Type B pancreatic cell (in vitro differentiated cells): ENCODE results near the gene ADAMTS17. TPM values are rescaled to one million over a fixed set of nuclear protein-coding genes. Genes with fewer than 3 reads are reported as not detected.

Experiments
- DNase-seq: peaks from one replicate; pipeline ENCODE4 v3.0.0; 2021; ENCODE audit warnings: mixed read lengths; ENCODE audit not compliant: unreplicated experiment; ENCODE audit errors: extremely low spot score
- H3K27ac Mint-ChIP-seq: 2 replicates; pipeline ENCODE4 v1.8.0; 2021; ENCODE audit warnings: mild to moderate bottlenecking, mixed read lengths
- H3K27me3 Mint-ChIP-seq: 2 replicates; pipeline ENCODE4 v1.8.0; 2021; ENCODE audit warnings: mixed read lengths
- H3K36me3 Mint-ChIP-seq: 2 replicates; pipeline ENCODE4 v1.8.0; 2021; ENCODE audit warnings: mixed read lengths
- H3K4me1 Mint-ChIP-seq: one replicate; pipeline ENCODE4 v1.8.0; 2021; ENCODE audit warnings: mixed read lengths; ENCODE audit not compliant: unreplicated experiment
- H3K4me3 Mint-ChIP-seq: 2 replicates; pipeline ENCODE4 v1.8.0; 2021; ENCODE audit warnings: mild to moderate bottlenecking, mixed read lengths
- H3K9me3 Mint-ChIP-seq: 2 replicates; pipeline ENCODE4 v1.8.0; 2021; ENCODE audit warnings: mixed read lengths
- total RNA-seq: library from RNA; stranded (reverse); gene quantifications from 2 replicates; pipeline ENCODE4 v1.2.1, GENCODE V29; 2021; ENCODE audit warnings: low replicate concordance
- TF ChIP-seq, protein P1 (sequence below): fragments of 200-600 bp; sonication (generic); conservative IDR thresholded peaks from 2 replicates; pipeline ENCODE4 v1.5.0; 2021; ENCODE audit warnings: antibody characterized with exemption, mild to moderate bottlenecking

The ADAMTS17 gene
- total RNA-seq, 1 donor from 2014 or later = 18.3 TPM

DNA sequence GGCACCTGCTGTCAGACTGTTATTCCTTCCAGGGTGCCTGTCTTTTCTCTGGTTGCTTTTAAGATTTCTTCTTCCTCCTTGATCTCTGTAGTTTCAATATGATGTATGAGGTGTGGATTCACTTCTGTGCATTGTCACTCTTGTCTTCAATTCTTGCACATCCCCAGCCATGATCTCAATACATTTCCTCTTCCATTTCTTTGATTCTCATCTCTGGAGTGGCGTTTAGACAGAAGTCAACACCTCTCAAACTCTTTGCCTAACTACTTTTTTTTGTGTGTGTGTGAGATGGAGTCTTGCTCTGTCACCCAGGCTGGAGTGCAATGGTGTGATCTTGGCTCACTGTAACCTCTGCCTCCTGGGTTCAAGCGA, 384.1 kb downstream of the ADAMTS17 start:
- no peaks in the 10 kb centered on the region for H3K36me3 Mint-ChIP-seq
- peaks cover 14% of the 10 kb centered on the region for H3K27me3 Mint-ChIP-seq
- H3K9me3 Mint-ChIP-seq = no peaks in the 10 kb centered on the region
- H3K27ac Mint-ChIP-seq = no peak overlapping the region
- no peak for DNase-seq
- no peak overlapping the region for H3K4me3 Mint-ChIP-seq
- TF ChIP-seq, protein P1, sequence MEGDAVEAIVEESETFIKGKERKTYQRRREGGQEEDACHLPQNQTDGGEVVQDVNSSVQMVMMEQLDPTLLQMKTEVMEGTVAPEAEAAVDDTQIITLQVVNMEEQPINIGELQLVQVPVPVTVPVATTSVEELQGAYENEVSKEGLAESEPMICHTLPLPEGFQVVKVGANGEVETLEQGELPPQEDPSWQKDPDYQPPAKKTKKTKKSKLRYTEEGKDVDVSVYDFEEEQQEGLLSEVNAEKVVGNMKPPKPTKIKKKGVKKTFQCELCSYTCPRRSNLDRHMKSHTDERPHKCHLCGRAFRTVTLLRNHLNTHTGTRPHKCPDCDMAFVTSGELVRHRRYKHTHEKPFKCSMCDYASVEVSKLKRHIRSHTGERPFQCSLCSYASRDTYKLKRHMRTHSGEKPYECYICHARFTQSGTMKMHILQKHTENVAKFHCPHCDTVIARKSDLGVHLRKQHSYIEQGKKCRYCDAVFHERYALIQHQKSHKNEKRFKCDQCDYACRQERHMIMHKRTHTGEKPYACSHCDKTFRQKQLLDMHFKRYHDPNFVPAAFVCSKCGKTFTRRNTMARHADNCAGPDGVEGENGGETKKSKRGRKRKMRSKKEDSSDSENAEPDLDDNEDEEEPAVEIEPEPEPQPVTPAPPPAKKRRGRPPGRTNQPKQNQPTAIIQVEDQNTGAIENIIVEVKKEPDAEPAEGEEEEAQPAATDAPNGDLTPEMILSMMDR = no peak
- H3K4me1 Mint-ChIP-seq = peaks cover 3% of the 10 kb centered on the region

DNA sequence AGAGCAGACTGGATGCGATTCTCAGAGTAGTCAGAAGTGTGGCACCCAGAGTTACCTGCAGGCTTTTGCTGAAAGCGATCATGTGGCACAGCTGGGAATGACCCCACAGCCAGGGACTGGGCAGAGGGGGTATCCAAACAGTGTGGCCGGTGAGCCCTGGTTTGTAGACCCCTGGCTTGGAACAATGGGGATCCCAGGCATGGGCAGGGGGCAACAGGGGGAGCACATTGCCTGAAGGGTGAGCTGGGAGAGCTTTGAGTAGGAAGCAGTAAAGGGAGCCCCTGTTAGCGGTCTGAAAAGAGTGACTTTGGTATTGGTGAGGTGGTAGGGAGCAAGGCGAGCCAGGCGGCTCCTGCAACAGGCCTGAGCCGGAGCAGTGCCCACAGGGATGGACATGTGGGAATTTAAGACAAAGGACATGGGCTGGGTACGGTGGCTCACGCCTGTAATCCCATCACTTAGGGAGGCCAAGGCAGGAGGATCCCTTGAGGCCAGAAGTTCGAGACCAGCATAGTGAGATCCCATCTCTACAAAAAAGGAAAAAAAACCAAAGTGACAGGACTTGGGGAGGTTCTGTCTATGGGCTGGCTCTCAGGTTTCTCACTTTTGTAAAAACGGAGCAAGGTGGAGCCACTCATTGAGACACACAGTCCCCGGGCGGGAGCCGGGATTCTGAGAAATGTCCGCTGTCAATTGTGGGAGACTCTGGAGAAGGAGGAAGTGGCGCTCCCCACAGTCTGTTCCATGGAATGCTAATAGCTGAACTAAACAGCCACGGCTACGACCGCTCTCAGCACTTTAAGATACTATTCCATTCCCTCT, 384.7 kb downstream of the ADAMTS17 start:
- Mint-ChIP-seq H3K36me3 (no peaks in the 10 kb centered on the region), H3K27me3 (peaks cover 14% of the 10 kb centered on the region), H3K9me3 (no peaks in the 10 kb centered on the region), H3K27ac (no peak overlapping the region), H3K4me1 (peaks cover 3% of the 10 kb centered on the region), H3K4me3 (no peak overlapping the region)
- TF ChIP-seq, protein P1 = no peak
- peak; percentile 57 for DNase-seq

DNA sequence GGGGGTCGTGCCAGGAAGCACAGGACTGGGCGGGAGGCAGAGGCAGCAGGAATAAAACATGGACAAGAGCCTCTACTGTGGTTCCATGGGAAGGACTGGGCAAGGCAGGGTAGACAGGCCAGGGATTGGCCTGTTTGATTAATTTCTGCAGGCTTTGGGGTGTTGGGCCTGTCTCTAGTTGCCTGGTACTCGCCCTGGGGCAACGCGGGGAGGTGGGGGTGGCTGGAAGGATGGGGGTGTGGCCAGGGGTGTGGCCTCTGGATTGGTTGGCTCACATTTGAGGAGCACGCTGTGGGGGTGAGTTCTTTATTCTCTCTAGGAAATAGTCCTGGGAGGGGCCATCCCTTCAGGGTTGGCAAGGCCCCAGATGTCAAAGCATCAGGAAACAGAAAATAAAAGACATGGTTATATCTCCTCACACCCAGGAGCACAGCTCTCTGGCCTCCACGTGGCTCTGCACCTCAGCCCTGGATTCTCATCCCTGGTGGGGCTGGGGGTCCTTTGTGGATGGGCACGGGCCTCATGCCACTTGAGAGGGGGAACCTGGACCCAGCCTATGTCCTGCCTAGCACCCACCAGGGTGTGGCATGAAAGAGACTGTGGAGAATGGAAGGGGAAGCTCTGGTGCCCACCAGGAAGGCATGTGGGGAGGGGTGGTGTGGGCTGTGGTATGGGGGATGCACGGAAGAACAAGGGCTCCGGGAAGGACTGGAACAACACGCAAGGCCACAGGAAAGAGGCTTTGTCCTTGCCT, 385.6 kb downstream of the ADAMTS17 start:
- peak; percentile 65 for DNase-seq
- Mint-ChIP-seq H3K27ac (no peak overlapping the region), H3K9me3 (no peaks in the 10 kb centered on the region), H3K36me3 (no peaks in the 10 kb centered on the region), H3K27me3 (peaks cover 14% of the 10 kb centered on the region), H3K4me1 (peaks cover 3% of the 10 kb centered on the region), H3K4me3 (no peak overlapping the region)
- TF ChIP-seq, protein P1 = no peak

DNA sequence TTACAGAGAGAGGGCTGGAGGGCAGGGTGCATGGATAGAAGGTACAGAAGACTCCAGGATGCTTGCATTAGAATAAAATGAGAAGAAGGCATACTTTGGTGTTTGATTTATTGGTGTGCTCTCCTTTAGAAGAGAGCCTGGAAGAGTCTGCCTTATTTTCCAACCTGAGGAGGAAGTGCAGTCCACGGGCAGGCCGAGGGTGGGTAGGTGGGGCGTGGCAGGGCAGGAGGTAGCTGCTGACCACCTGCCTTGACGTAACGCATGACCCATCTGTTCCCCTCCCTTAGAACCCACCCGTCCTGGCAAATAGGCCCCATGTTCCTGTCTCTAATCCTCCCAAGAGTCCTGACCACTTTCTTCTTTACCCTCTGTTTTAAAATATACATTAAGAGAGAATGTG, 386.2 kb downstream of the ADAMTS17 start:
- no peak overlapping the region for H3K4me3 Mint-ChIP-seq
- H3K9me3 Mint-ChIP-seq = no peaks in the 10 kb centered on the region
- peaks cover 12% of the 10 kb centered on the region for H3K27me3 Mint-ChIP-seq
- H3K4me1 Mint-ChIP-seq = peaks cover 3% of the 10 kb centered on the region
- no peaks in the 10 kb centered on the region for H3K36me3 Mint-ChIP-seq
- no peak overlapping the region for H3K27ac Mint-ChIP-seq
- DNase-seq = peak; percentile 24
- TF ChIP-seq, protein P1 = no peak

DNA sequence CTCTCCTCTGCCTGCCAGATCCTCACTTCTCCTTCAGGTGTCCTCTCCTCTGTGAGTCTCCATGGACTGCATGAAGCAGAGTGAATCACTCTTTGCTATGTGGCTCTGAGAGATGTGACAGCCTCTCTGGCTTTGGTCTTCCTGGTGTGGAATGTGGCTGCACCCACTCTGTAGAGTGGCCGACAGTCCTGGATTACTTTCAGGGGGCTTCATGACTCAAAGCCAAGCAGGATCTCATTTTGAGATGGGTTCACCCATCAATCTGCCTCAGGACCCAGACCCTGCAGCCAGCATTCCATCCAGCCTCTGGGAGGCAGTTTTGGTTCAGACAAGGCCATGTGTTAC, 386.6 kb downstream of the ADAMTS17 start:
- H3K27ac Mint-ChIP-seq = peak overlapping the region; percentile 44
- peaks cover 3% of the 10 kb centered on the region for H3K9me3 Mint-ChIP-seq
- H3K4me1 Mint-ChIP-seq = peaks cover 3% of the 10 kb centered on the region
- DNase-seq = no peak
- H3K36me3 Mint-ChIP-seq = no peaks in the 10 kb centered on the region
- TF ChIP-seq, protein P1 = no peak
- H3K27me3 Mint-ChIP-seq = peaks cover 12% of the 10 kb centered on the region
- no peak overlapping the region for H3K4me3 Mint-ChIP-seq
